Measurements from ENCODE around the gene HDGFL3.
"Not testable (repeated sequence)": the region's sequence is repeated elsewhere in the genome, so short reads cannot be mapped to it uniquely, and the experiment has no call there.

HDGFL3 gene

DNA sequence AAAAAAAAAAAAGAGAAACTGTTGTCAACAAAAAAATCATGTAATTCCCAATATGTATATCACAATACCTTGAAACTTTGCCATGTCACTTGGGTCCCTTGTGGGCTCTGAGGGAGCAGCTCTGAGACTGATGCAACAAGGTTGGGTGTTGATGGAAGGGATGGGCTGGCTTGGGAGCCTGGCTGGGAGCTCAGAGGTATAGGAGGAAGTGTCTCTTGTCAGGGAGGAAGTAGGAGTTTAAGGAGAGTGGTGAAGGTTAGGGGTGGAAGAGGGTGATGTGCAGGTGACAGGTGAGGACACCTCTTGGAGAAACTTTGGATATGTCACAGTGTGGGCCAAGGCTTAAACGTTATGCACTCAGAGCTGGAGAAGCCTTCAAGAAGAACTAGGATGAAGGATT is 102.2 kb downstream of the HDGFL3 start:
- peaks cover 8% of the 10 kb centered on the region for H3K27me3 ChIP-seq (ENCODE audit: control insufficient read depth, insufficient read depth, low read length)
- no peak overlapping the region for H3K9ac ChIP-seq (ENCODE audit: low read length)
- peaks cover 2% of the 10 kb centered on the region for H3K4me1 ChIP-seq (ENCODE audit: control insufficient read depth, insufficient read depth, low read length)
- no peak overlapping the region for H3K4me3 ChIP-seq (ENCODE audit: low read length)
- H3K36me3 ChIP-seq (ENCODE audit: control insufficient read depth, insufficient read depth, low read length), result no peaks in the 10 kb centered on the region
- H3K27ac ChIP-seq (ENCODE audit: low read depth, low read length), result no peak overlapping the region

DNA sequence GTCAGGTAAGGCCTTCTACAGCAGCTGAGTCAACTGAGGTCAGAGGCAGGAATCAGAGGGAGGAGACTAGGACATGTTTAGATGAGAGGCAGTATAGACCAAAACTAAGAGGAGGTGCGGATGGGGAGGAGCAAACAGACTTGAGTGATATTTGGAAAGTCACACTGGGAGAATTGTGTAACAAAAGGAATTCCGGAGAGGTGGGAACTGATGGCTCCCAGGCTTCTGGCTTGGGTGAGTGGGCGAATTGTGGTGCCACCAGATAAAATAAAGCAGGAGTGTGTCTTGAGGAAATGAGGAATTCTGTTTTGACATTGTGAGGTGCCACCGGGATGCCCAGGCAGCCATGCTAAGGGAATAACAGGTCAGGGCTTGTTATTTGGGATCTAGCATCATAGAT is 103.5 kb downstream of the HDGFL3 start:
- no peak overlapping the region for H3K9ac ChIP-seq (ENCODE audit: low read length)
- H3K27me3 ChIP-seq (ENCODE audit: control insufficient read depth, insufficient read depth, low read length), result peaks cover 7% of the 10 kb centered on the region
- peaks cover 2% of the 10 kb centered on the region for H3K4me1 ChIP-seq (ENCODE audit: control insufficient read depth, insufficient read depth, low read length)
- H3K36me3 ChIP-seq (ENCODE audit: control insufficient read depth, insufficient read depth, low read length), result no peaks in the 10 kb centered on the region
- H3K4me3 ChIP-seq (ENCODE audit: low read length), result no peak overlapping the region
- no peak overlapping the region for H3K27ac ChIP-seq (ENCODE audit: low read depth, low read length)

GRCh38 chr15:83102346-83102745 is 105.3 kb downstream of the HDGFL3 start:
- no peak overlapping the region for H3K9ac ChIP-seq (ENCODE audit: low read length)

DNA sequence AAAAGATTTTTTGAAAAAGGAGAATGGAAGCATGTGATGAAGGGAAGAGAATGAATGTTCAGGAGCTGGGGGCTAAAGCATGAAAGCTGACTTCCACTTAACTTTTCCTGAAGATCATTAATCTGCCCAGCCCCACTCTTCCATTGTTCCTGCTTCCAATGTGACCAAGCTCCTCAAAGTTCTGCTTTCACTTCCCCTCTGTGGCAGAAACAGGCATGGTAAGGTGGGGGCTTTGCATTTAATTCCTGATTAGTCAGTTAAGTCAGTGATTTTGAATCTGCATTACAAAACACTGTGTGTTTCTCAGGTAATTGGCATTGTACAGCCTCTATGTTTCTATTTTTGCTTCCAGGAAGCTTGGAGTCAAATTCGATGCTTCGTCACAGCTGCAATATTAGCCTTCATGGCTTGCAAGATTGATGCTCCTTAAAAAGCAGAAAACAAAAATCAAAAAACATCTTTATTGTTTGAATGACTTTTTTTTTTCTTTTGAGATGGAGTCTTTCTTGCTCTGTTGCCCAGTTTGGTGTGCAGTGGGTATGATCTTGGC is 107.5 kb downstream of the HDGFL3 start:
- H3K27ac ChIP-seq (ENCODE audit: low read depth, low read length), result no peak overlapping the region
- H3K9ac ChIP-seq (ENCODE audit: low read length), result no peak overlapping the region
- H3K27me3 ChIP-seq (ENCODE audit: control insufficient read depth, insufficient read depth, low read length), result no peaks in the 10 kb centered on the region
- no peak overlapping the region for H3K4me3 ChIP-seq (ENCODE audit: low read length)
- no peaks in the 10 kb centered on the region for H3K36me3 ChIP-seq (ENCODE audit: control insufficient read depth, insufficient read depth, low read length)
- H3K4me1 ChIP-seq (ENCODE audit: control insufficient read depth, insufficient read depth, low read length), result no peaks in the 10 kb centered on the region

More at GRCh38 chr15:83102346-83102745, 105.3 kb downstream of the HDGFL3 start:
- Histone ChIP-seq H3K27ac (ENCODE audit: low read depth, low read length) (no peak overlapping the region), H3K27me3 (ENCODE audit: control insufficient read depth, insufficient read depth, low read length) (no peaks in the 10 kb centered on the region), H3K4me3 (ENCODE audit: low read length) (no peak overlapping the region), H3K4me1 (ENCODE audit: control insufficient read depth, insufficient read depth, low read length) (peaks cover 2% of the 10 kb centered on the region), H3K36me3 (ENCODE audit: control insufficient read depth, insufficient read depth, low read length) (no peaks in the 10 kb centered on the region)

DNA sequence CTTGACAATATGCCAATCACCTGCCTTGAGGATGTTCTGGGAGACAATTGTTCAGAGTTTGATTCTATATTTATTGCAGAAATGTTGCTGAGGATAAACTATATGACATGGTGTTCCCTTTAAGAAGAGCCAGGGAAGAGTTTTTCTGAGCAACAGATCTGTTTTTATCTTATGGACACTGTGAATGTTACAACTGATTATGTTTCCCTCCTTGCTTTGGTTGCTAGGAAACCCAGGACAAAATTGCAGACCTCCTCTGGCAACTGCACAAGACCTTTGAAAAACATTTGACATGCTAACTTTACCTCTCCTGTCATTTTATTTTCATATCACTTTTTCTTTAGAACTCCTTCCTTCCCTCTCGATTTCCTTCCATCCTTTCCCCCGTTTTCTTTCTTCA is 108.3 kb downstream of the HDGFL3 start:
- H3K36me3 ChIP-seq (ENCODE audit: control insufficient read depth, insufficient read depth, low read length), result no peaks in the 10 kb centered on the region
- H3K4me1 ChIP-seq (ENCODE audit: control insufficient read depth, insufficient read depth, low read length), result no peaks in the 10 kb centered on the region
- H3K27me3 ChIP-seq (ENCODE audit: control insufficient read depth, insufficient read depth, low read length), result no peaks in the 10 kb centered on the region
- H3K27ac ChIP-seq (ENCODE audit: low read depth, low read length), result no peak overlapping the region
- no peak overlapping the region for H3K9ac ChIP-seq (ENCODE audit: low read length)
- H3K4me3 ChIP-seq (ENCODE audit: low read length), result no peak overlapping the region

DNA sequence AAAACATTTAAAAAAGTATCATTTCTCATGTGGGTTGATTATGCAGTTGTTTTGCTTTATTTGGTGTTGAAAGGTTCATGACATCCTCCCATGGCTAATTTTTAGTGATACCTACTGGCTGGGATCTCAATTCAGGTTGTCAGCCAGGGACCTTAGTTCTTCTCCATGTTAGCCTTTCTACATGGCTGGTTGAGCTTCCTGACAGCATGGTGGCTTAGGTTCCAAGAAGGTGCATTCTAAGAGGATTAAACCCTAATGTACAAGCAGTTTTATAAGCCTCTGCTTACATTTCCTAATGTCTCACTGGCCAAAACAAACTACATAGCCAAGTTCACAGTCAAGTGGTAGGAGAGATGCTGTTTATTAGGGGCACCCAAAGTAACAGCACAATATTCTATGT is 109.5 kb downstream of the HDGFL3 start:
- Histone ChIP-seq H3K9ac (ENCODE audit: low read length) (no peak overlapping the region), H3K36me3 (ENCODE audit: control insufficient read depth, insufficient read depth, low read length) (no peaks in the 10 kb centered on the region), H3K4me1 (ENCODE audit: control insufficient read depth, insufficient read depth, low read length) (no peaks in the 10 kb centered on the region), H3K27me3 (ENCODE audit: control insufficient read depth, insufficient read depth, low read length) (no peaks in the 10 kb centered on the region), H3K27ac (ENCODE audit: low read depth, low read length) (no peak overlapping the region), H3K4me3 (ENCODE audit: low read length) (no peak overlapping the region)

- Histone ChIP-seq H3K36me3 (ENCODE audit: control insufficient read depth, insufficient read depth, low read length) (no peaks in the 10 kb centered on the region), H3K9ac (ENCODE audit: low read length) (no peak overlapping the region), H3K27ac (ENCODE audit: low read depth, low read length) (no peak overlapping the region), H3K27me3 (ENCODE audit: control insufficient read depth, insufficient read depth, low read length) (no peaks in the 10 kb centered on the region), H3K4me1 (ENCODE audit: control insufficient read depth, insufficient read depth, low read length) (no peaks in the 10 kb centered on the region), H3K4me3 (ENCODE audit: low read length) (no peak overlapping the region)
Measured at GRCh38 chr15:83094583-83094982, 113.0 kb downstream of the HDGFL3 start.

DNA sequence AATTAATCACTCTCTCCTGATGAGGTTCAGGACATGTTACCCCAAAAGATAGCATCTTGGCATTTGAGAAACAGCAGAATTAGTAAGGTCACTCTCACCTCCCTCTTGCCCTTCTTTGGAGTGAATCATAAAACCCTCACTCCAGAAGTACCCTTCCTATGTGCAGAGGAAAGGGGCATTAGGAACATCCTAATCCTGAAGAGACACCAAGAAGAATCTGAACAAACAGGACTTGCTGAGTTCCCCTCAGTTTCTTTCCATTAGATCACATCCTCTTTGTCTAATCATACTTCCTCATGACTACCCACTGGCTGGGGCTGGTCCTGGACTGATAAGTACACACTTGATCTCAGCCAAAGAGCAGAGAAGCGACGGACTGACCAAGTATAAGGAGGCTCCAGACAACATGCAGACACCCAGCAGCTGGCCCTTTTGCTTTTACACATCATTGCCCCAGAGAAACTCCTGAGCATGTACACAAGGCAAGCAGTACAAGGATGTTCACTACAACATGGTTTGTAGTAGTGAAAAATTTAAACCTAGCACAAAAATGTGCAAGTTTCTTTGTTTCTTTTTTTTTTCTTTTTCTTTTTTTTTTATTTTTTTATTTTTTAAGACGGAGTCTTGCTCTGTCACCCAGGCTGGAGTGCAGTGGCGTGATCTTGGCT is 115.2 kb downstream of the HDGFL3 start:
- Histone ChIP-seq H3K27ac (ENCODE audit: low read depth, low read length) (no peak overlapping the region), H3K9ac (ENCODE audit: low read length) (no peak overlapping the region), H3K36me3 (ENCODE audit: control insufficient read depth, insufficient read depth, low read length) (no peaks in the 10 kb centered on the region), H3K4me1 (ENCODE audit: control insufficient read depth, insufficient read depth, low read length) (no peaks in the 10 kb centered on the region), H3K27me3 (ENCODE audit: control insufficient read depth, insufficient read depth, low read length) (no peaks in the 10 kb centered on the region), H3K4me3 (ENCODE audit: low read length) (no peak overlapping the region)

DNA sequence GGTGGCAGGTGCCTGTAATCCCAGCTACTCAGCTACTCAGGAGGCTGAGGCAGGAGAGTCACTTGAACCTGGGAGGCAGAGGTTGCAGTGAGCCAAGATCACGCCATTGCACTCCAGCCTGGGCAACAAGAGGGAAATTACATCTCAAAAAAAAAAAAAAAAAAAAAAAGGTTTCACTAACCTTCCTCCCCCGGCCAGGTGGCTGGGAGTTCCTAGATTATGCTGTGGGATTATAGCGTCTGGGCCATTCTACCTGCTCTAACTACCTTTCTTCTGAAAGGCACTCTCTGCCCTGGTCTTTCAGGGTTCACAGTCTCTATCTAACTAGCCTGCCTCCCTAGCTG is 115.7 kb downstream of the HDGFL3 start:
- not testable (repeated sequence) for H3K9ac ChIP-seq (ENCODE audit: low read length); H3K27me3 ChIP-seq (ENCODE audit: control insufficient read depth, insufficient read depth, low read length); H3K4me3 ChIP-seq (ENCODE audit: low read length); H3K36me3 ChIP-seq (ENCODE audit: control insufficient read depth, insufficient read depth, low read length); H3K4me1 ChIP-seq (ENCODE audit: control insufficient read depth, insufficient read depth, low read length); H3K27ac ChIP-seq (ENCODE audit: low read depth, low read length)

DNA sequence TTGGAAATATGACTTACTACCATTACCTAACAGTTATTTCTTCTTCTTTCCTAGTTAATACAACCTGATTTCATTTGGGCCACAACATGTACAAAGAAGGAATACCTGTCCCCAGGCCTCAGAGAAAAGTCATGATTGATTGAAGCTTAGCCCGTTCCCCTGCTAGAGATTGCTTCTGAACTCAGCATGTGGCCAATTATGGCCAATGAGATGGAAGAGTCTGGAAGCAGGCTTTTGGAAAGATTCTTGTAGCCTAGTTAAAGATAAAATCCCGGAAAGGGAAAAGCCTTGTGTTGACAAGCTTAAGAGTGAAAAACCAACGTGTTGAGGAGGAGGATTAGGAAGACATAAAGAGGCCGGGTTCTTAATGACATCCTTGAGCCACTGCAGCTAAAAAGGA is 117.2 kb downstream of the HDGFL3 start:
- Histone ChIP-seq H3K36me3 (ENCODE audit: control insufficient read depth, insufficient read depth, low read length) (no peaks in the 10 kb centered on the region), H3K27me3 (ENCODE audit: control insufficient read depth, insufficient read depth, low read length) (no peaks in the 10 kb centered on the region), H3K27ac (ENCODE audit: low read depth, low read length) (no peak overlapping the region), H3K9ac (ENCODE audit: low read length) (no peak overlapping the region), H3K4me3 (ENCODE audit: low read length) (no peak overlapping the region), H3K4me1 (ENCODE audit: control insufficient read depth, insufficient read depth, low read length) (no peaks in the 10 kb centered on the region)

DNA sequence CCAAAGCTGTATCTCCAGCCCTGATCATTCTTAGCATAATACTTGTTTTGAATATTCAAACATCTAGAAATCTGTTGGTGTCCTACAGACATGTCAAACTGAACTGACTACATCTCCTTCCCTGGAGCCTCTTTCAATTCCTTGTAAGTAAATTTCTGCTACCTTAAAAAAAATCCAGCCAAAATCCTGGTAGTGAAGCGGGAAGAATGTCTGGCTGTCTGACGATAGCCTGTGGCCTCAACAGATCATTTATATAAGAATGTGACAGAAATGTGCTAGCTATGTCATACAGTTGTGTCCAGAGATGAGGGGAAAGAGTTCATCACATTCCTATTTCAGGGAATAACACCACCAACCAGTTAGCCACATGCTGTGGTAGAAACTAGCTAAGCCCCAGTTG is 118.7 kb downstream of the HDGFL3 start:
- Histone ChIP-seq H3K9ac (ENCODE audit: low read length) (no peak overlapping the region), H3K27ac (ENCODE audit: low read depth, low read length) (no peak overlapping the region), H3K36me3 (ENCODE audit: control insufficient read depth, insufficient read depth, low read length) (no peaks in the 10 kb centered on the region), H3K4me1 (ENCODE audit: control insufficient read depth, insufficient read depth, low read length) (no peaks in the 10 kb centered on the region), H3K27me3 (ENCODE audit: control insufficient read depth, insufficient read depth, low read length) (no peaks in the 10 kb centered on the region), H3K4me3 (ENCODE audit: low read length) (no peak overlapping the region)

DNA sequence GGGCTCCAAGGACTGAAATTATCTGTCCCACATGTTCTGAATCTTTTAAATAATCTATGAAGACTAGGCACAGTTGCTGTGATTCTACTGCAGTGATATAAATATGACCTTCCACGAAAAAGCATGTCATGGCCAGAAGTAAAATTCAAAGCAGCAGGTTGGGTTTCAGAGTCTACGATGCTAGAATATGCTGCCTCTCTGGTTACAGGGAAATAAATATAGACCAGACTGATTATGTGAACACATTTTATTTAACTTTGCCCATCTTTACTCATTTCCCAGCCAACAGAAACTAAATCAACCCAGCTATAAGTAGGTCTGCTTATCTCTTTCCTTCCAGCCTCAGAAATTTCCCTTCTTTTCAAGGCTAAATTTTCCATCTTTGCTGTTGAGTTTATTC is 120.0 kb downstream of the HDGFL3 start:
- Histone ChIP-seq H3K4me1 (ENCODE audit: control insufficient read depth, insufficient read depth, low read length) (no peaks in the 10 kb centered on the region), H3K4me3 (ENCODE audit: low read length) (no peak overlapping the region), H3K9ac (ENCODE audit: low read length) (no peak overlapping the region), H3K27me3 (ENCODE audit: control insufficient read depth, insufficient read depth, low read length) (no peaks in the 10 kb centered on the region), H3K27ac (ENCODE audit: low read depth, low read length) (no peak overlapping the region), H3K36me3 (ENCODE audit: control insufficient read depth, insufficient read depth, low read length) (no peaks in the 10 kb centered on the region)

DNA sequence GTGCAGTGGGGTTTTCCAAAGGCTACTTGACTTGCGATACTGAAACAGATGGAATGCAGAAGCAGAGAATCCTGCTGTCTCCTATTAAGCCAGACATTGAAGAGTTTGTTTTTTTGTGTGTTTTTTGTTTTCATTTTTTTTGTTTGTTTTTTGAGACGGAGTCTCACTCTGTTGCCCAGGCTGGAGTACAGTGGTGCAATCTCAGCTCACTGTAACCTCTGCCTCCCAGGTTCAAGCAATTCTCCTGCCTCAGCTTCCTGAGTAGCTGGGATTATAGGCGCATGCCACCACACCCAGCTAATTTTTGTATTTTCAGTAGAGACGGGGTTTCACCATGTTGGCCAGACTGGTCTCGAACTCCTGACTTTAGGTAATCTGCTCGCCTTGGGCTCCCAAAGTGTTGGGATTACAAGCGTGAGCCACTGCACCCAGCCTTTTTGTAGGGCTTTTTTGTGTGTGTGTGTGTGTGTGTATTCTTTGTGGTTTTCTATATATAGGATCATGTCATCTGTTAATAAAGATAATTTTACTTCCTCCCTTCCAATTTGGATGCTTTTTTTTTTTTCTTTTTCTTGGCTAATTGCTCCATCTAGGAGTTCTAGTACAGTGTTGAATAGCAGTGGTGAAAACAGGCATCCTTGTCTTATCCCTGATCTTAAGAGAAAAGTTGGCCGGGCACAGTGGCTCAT is 121.6 kb downstream of the HDGFL3 start:
- H3K9ac ChIP-seq (ENCODE audit: low read length); H3K27ac ChIP-seq (ENCODE audit: low read depth, low read length); H3K27me3 ChIP-seq (ENCODE audit: control insufficient read depth, insufficient read depth, low read length); H3K4me3 ChIP-seq (ENCODE audit: low read length); H3K4me1 ChIP-seq (ENCODE audit: control insufficient read depth, insufficient read depth, low read length); H3K36me3 ChIP-seq (ENCODE audit: control insufficient read depth, insufficient read depth, low read length): not testable (repeated sequence)
